IPS-20b (cell line): Measurements from ENCODE around the gene GRB10.

Source experiments
- H3K27ac ChIP-seq: one replicate; pipeline ENCODE4 v1.5.1; 2013; ENCODE audit warnings: low read length
- H3K27me3 ChIP-seq: 2 replicates; pipeline ENCODE4 v1.6.1; 2013; ENCODE audit warnings: mild to moderate bottlenecking, low read length, inconsistent platforms; ENCODE audit not compliant: insufficient read depth
- H3K36me3 ChIP-seq: 2 replicates; pipeline ENCODE4 v1.6.1; 2013; ENCODE audit warnings: low read depth, mild to moderate bottlenecking, inconsistent platforms, low read length, moderate library complexity; ENCODE audit not compliant: insufficient read depth
- H3K4me1 ChIP-seq: 2 replicates; pipeline ENCODE4 v1.6.1; 2013; ENCODE audit warnings: mild to moderate bottlenecking, control low read depth, inconsistent platforms, low read length, moderate library complexity; ENCODE audit not compliant: insufficient read depth
- H3K4me3 ChIP-seq: 2 replicates; pipeline ENCODE4 v1.5.1; 2013; ENCODE audit warnings: mild to moderate bottlenecking, low read length, inconsistent platforms
- H3K9ac ChIP-seq: 2 replicates; pipeline ENCODE4 v1.6.1; 2013; ENCODE audit warnings: low read depth, mild to moderate bottlenecking, inconsistent platforms, low read length, moderate library complexity
- H3K9me3 ChIP-seq: 2 replicates; pipeline ENCODE4 v1.6.1; 2013; ENCODE audit warnings: mild to moderate bottlenecking, low read depth, low read length, inconsistent platforms; ENCODE audit not compliant: insufficient read depth

Gene GRB10

GRCh38 chr7:50631100-50631499 is 151.6 kb downstream of the GRB10 start:
- no peaks in the 10 kb centered on the region for H3K27me3 ChIP-seq
- no peak overlapping the region for H3K27ac ChIP-seq
- H3K9ac ChIP-seq: no peak overlapping the region
- H3K36me3 ChIP-seq: peaks cover 8% of the 10 kb centered on the region; the same call in 1 of the 2 replicates
- no peaks in the 10 kb centered on the region for H3K9me3 ChIP-seq
- H3K4me1 ChIP-seq: peaks cover 11% of the 10 kb centered on the region; the same call in 1 of the 2 replicates
- H3K4me3 ChIP-seq: no peak overlapping the region

- Histone ChIP-seq H3K4me3 (no peak overlapping the region), H3K36me3 (peaks cover 12% of the 10 kb centered on the region; the same call in 1 of the 2 replicates), H3K27ac (no peak overlapping the region), H3K9me3 (no peaks in the 10 kb centered on the region), H3K4me1 (peaks cover 11% of the 10 kb centered on the region; the same call in 1 of the 2 replicates), H3K9ac (no peak overlapping the region), H3K27me3 (no peaks in the 10 kb centered on the region)
Observed at GRCh38 chr7:50629238-50629901, 153.3 kb downstream of the GRB10 start.

GRCh38 chr7:50628434-50629084 is 154.1 kb downstream of the GRB10 start:
- no peak overlapping the region for H3K9ac ChIP-seq
- peaks cover 12% of the 10 kb centered on the region; the same call in 1 of the 2 replicates for H3K36me3 ChIP-seq
- no peaks in the 10 kb centered on the region for H3K9me3 ChIP-seq
- H3K4me3 ChIP-seq: no peak overlapping the region
- no peak overlapping the region for H3K27ac ChIP-seq
- peaks cover 11% of the 10 kb centered on the region; the same call in 1 of the 2 replicates for H3K4me1 ChIP-seq
- no peaks in the 10 kb centered on the region for H3K27me3 ChIP-seq

GRCh38 chr7:50627824-50628361 is 154.8 kb downstream of the GRB10 start:
- no peak overlapping the region for H3K9ac ChIP-seq
- H3K4me1 ChIP-seq: peaks cover 7% of the 10 kb centered on the region; the same call in 1 of the 2 replicates
- no peaks in the 10 kb centered on the region for H3K27me3 ChIP-seq
- no peak overlapping the region for H3K27ac ChIP-seq
- no peaks in the 10 kb centered on the region for H3K9me3 ChIP-seq
- H3K36me3 ChIP-seq: peaks cover 12% of the 10 kb centered on the region; the same call in 1 of the 2 replicates
- H3K4me3 ChIP-seq: no peak overlapping the region

- no peaks in the 10 kb centered on the region for H3K9me3 ChIP-seq
- H3K27me3 ChIP-seq: no peaks in the 10 kb centered on the region
- no peaks in the 10 kb centered on the region for H3K4me1 ChIP-seq
- no peak overlapping the region for H3K9ac ChIP-seq
- H3K4me3 ChIP-seq: no peak overlapping the region
- peaks cover 17% of the 10 kb centered on the region; the same call in 1 of the 2 replicates for H3K36me3 ChIP-seq
- H3K27ac ChIP-seq: no peak overlapping the region
Observed at GRCh38 chr7:50626286-50626685, 156.4 kb downstream of the GRB10 start.

- Histone ChIP-seq H3K4me1 (no peaks in the 10 kb centered on the region), H3K4me3 (no peak overlapping the region), H3K36me3 (peaks cover 17% of the 10 kb centered on the region; the same call in 1 of the 2 replicates), H3K9me3 (no peaks in the 10 kb centered on the region), H3K27me3 (no peaks in the 10 kb centered on the region), H3K27ac (no peak overlapping the region), H3K9ac (no peak overlapping the region)
Observed at GRCh38 chr7:50625360-50625759, 157.3 kb downstream of the GRB10 start.

- H3K27me3 ChIP-seq: no peaks in the 10 kb centered on the region
Observed at GRCh38 chr7:50622821-50623220, 159.9 kb downstream of the GRB10 start.

GRCh38 chr7:50621973-50622490 is 160.7 kb downstream of the GRB10 start:
- no peaks in the 10 kb centered on the region for H3K9me3 ChIP-seq
- no peaks in the 10 kb centered on the region for H3K4me1 ChIP-seq
- no peak overlapping the region for H3K4me3 ChIP-seq
- no peaks in the 10 kb centered on the region for H3K27me3 ChIP-seq
- no peak overlapping the region for H3K27ac ChIP-seq
- peaks cover 29% of the 10 kb centered on the region; the same call in 1 of the 2 replicates for H3K36me3 ChIP-seq
- H3K9ac ChIP-seq: no peak overlapping the region

More at GRCh38 chr7:50622821-50623220, 159.9 kb downstream of the GRB10 start:
- Histone ChIP-seq H3K36me3 (peaks cover 23% of the 10 kb centered on the region; the same call in 1 of the 2 replicates), H3K9ac (no peak overlapping the region), H3K4me1 (no peaks in the 10 kb centered on the region), H3K9me3 (no peaks in the 10 kb centered on the region), H3K4me3 (no peak overlapping the region), H3K27ac (no peak overlapping the region)

GRCh38 chr7:50621206-50621605 is 161.5 kb downstream of the GRB10 start:
- Histone ChIP-seq H3K4me3 (no peak overlapping the region), H3K27ac (no peak overlapping the region), H3K27me3 (no peaks in the 10 kb centered on the region), H3K9ac (no peak overlapping the region), H3K36me3 (peaks cover 30% of the 10 kb centered on the region), H3K4me1 (no peaks in the 10 kb centered on the region), H3K9me3 (no peaks in the 10 kb centered on the region)

GRCh38 chr7:50620433-50620832 is 162.3 kb downstream of the GRB10 start:
- no peak overlapping the region for H3K9ac ChIP-seq
- no peaks in the 10 kb centered on the region for H3K9me3 ChIP-seq
- H3K27me3 ChIP-seq: no peaks in the 10 kb centered on the region
- H3K4me3 ChIP-seq: no peak overlapping the region
- no peak overlapping the region for H3K27ac ChIP-seq
- no peaks in the 10 kb centered on the region for H3K4me1 ChIP-seq
- peaks cover 36% of the 10 kb centered on the region for H3K36me3 ChIP-seq

- no peaks in the 10 kb centered on the region for H3K4me1 ChIP-seq
- no peak overlapping the region for H3K9ac ChIP-seq
- no peaks in the 10 kb centered on the region for H3K27me3 ChIP-seq
- H3K27ac ChIP-seq: no peak overlapping the region
- no peak overlapping the region for H3K4me3 ChIP-seq
- H3K36me3 ChIP-seq: peaks cover 39% of the 10 kb centered on the region
- no peaks in the 10 kb centered on the region for H3K9me3 ChIP-seq
Observed at GRCh38 chr7:50619684-50620083, 163.0 kb downstream of the GRB10 start.
